ENCODE results near the gene THSD1.

GRCh38 chr13:52348071-52348470 lies 57.9 kb downstream of the THSD1 start:
- TF ChIP-seq CTCF (IDR thresholded peaks at IDR 0.05; ENCODE audit: poor library complexity, severe bottlenecking) (no peak), EP300 (conservative IDR thresholded peaks at IDR 0.05; ENCODE audit: poor library complexity, severe bottlenecking) (no peak), POLR2AphosphoS5 (IDR thresholded peaks at IDR 0.05) (no peak), EZH2 (IDR thresholded peaks at IDR 0.05; ENCODE audit: borderline replicate concordance, insufficient read depth, low read length, poor library complexity, severe bottlenecking) (no peak), RAD21 (conservative IDR thresholded peaks at IDR 0.05) (no peak), REST (IDR thresholded peaks at IDR 0.05; ENCODE audit: borderline replicate concordance) (no peak), MXI1 (conservative IDR thresholded peaks at IDR 0.05; ENCODE audit: poor library complexity, severe bottlenecking) (no peak), SMC3 (conservative IDR thresholded peaks at IDR 0.05; ENCODE audit: poor library complexity) (no peak)

All from neural cell (in vitro differentiated cells).